Embryonic facial prominence (tissue), 1 donor: ENCODE data around the gene MID1.
A peak's percentile ranks its signal among the peaks of the same experiment; 100 is the strongest.

ENCODE experiments used
- DNase-seq: peaks from one replicate; pipeline ENCODE4 v3.0.0-alpha.2; 2016; ENCODE audit errors: extremely low spot score

The MID1 gene

GRCh38 chrX:10620121-10620699 is at the start of gene MID1:
Gene MID1 (minus strand): TSS chrX:10620585. CDS start chrX:10567547, 53,038 bp downstream.
- peak; percentile 58 for DNase-seq

GRCh38 chrX:10667143-10667542 is 46.8 kb upstream of the MID1 start:
- no peak for DNase-seq

- DNase-seq = no peak
Observed at GRCh38 chrX:10666102-10666501, 45.7 kb upstream of the MID1 start.

GRCh38 chrX:10665681-10666080 is 45.3 kb upstream of the MID1 start:
- DNase-seq = no peak

- no peak for DNase-seq
Observed at GRCh38 chrX:10660171-10660570, 39.8 kb upstream of the MID1 start.

- no peak for DNase-seq
Observed at GRCh38 chrX:10656214-10656613, 35.8 kb upstream of the MID1 start.

- DNase-seq = no peak
Observed at GRCh38 chrX:10654960-10655359, 34.6 kb upstream of the MID1 start.

GRCh38 chrX:10653302-10653701 is 32.9 kb upstream of the MID1 start:
- no peak for DNase-seq

- DNase-seq = no peak
Observed at GRCh38 chrX:10649265-10649664, 28.9 kb upstream of the MID1 start.

GRCh38 chrX:10648614-10649013 is 28.2 kb upstream of the MID1 start:
- DNase-seq = no peak

- no peak for DNase-seq
Observed at GRCh38 chrX:10636851-10637250, 16.5 kb upstream of the MID1 start.

GRCh38 chrX:10636337-10636736 is 16.0 kb upstream of the MID1 start:
- no peak for DNase-seq

GRCh38 chrX:10634392-10635161 is 14.2 kb upstream of the MID1 start:
- DNase-seq = no peak

GRCh38 chrX:10633722-10634121 is 13.3 kb upstream of the MID1 start:
- DNase-seq = no peak

GRCh38 chrX:10631416-10632145 is 11.2 kb upstream of the MID1 start:
- DNase-seq = no peak

GRCh38 chrX:10630320-10630719 is 9.9 kb upstream of the MID1 start:
- no peak for DNase-seq

GRCh38 chrX:10629905-10630304 is 9.5 kb upstream of the MID1 start:
- DNase-seq = no peak

GRCh38 chrX:10628906-10629305 is 8.5 kb upstream of the MID1 start:
- no peak for DNase-seq

- DNase-seq = no peak
Observed at GRCh38 chrX:10622197-10622596, 1.8 kb upstream of the MID1 start.

- DNase-seq = no peak
Observed at GRCh38 chrX:10619425-10620046, 849 bp downstream of the MID1 start.

- DNase-seq = no peak
Observed at GRCh38 chrX:10618961-10619360, 1.4 kb downstream of the MID1 start.

- DNase-seq = no peak
Observed at GRCh38 chrX:10617999-10618351, 2.4 kb downstream of the MID1 start.
